Keratinocyte (primary cell): ENCODE measurements around the gene PFDN5.

ENCODE experiments used
- EZH2 ChIP-seq: IDR thresholded peaks from one replicate; pipeline ENCODE4 v1.6.1; 2012; ENCODE audit warnings: inconsistent platforms, mild to moderate bottlenecking, low read length, moderate library complexity
- TF ChIP-seq, protein P1 (sequence below), 3 experiments: IDR thresholded peaks in 1 of 3; conservative IDR thresholded peaks in 1 of 3; optimal IDR thresholded peaks in 1 of 3; 2 replicates in 2 of 3; 3 replicates in 1 of 3; pipeline versions ENCODE3 to v1.5.1; 2011; ENCODE audit warnings: low read length in 3 of 3, mild to moderate bottlenecking in 3 of 3, moderate library complexity in 2 of 3, control low read depth in 1 of 3, inconsistent platforms in 1 of 3; ENCODE audit not compliant: insufficient read depth in 2 of 3; ENCODE audit errors: extremely low read depth in 1 of 3

DNA sequence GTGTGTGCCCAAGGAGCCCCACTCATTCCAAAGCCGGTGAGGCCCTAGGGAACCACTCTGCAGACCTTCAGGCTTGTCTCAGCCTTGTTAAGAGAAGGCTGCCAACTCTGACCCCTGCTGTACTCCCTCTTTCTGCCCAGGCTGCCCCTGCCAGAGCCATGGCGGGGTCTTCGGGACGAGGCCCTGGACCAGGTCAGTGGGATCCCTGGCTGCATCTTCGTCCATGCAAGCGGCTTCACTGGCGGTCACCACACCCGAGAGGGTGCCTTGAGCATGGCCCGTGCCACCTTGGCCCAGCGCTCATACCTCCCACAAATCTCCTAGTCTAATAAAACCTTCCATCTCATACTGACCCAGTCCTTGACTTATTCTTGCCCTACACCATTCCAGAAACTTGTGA lies 11.5 kb downstream of the PFDN5 start:
- TF ChIP-seq, protein P1, sequence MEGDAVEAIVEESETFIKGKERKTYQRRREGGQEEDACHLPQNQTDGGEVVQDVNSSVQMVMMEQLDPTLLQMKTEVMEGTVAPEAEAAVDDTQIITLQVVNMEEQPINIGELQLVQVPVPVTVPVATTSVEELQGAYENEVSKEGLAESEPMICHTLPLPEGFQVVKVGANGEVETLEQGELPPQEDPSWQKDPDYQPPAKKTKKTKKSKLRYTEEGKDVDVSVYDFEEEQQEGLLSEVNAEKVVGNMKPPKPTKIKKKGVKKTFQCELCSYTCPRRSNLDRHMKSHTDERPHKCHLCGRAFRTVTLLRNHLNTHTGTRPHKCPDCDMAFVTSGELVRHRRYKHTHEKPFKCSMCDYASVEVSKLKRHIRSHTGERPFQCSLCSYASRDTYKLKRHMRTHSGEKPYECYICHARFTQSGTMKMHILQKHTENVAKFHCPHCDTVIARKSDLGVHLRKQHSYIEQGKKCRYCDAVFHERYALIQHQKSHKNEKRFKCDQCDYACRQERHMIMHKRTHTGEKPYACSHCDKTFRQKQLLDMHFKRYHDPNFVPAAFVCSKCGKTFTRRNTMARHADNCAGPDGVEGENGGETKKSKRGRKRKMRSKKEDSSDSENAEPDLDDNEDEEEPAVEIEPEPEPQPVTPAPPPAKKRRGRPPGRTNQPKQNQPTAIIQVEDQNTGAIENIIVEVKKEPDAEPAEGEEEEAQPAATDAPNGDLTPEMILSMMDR (optimal IDR thresholded peaks at IDR 0.05 in 1 of 3, IDR thresholded peaks at IDR 0.05 in 1 of 3, conservative IDR thresholded peaks at IDR 0.05 in 1 of 3; ENCODE audit: extremely low read depth in 1 of 3, insufficient read depth in 2 of 3, low read length in 3 of 3) = no peak
- no peak for TF ChIP-seq EZH2
